Fibroblast of the conjunctiva (primary cell): ENCODE data around the gene HIPK2.
A peak's percentile ranks its signal among the peaks of the same experiment; 100 is the strongest.

Source experiments
- DNase-seq: peaks from one replicate; pipeline ENCODE4 v3.0.0-alpha.2; 2010; ENCODE audit warnings: low read depth

The HIPK2 gene

DNA sequence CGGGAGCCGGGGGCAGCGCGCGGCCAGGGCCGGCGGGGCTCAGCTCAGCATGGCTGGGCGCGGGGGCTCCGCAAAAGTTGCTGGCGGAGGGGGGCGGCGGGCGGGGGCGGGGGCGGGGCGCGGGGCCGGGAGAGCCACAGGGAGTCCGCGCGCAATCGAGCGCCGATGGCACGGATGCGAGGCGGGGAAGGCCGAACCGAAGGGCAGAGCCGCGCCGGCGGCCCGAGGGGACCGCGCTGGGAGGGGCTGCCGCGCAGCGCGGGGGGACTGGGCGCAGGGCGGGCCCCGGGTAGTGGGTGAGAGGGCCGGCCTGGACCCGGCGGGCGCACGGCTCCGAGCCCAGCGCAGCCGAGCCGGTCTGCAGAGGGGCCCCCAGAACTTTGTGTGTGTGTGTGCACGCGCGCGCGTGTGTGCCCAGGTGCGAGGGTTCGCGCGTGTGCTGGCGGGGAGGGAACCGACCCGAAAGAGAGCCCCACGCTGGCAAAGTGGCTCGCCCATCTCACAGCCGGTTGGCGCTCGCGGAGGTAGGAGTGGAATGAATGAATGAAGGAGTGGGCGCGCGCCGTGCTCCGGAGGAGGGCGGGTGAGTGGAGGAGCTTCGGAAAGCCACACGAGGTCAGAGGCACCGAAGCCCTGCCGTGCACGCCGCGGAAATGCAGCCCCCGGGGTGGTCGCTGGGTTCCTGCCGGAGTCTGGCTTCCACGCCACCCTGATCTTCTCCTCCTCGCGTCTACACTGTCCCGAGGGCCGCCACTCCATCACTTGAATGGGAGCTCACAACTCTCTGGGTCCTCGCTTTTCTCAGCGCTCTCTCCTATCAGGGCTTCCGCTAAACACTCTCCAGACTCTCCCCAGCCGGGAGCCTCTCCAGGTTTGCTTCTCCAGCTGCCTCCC is at the start of gene HIPK2:
Gene HIPK2, minus strand, starts transcription at position 51 of the 894 bp plus-strand sequence. CDS start 375 bp downstream, outside the sequence.
- DNase-seq: peak; percentile 54

DNA sequence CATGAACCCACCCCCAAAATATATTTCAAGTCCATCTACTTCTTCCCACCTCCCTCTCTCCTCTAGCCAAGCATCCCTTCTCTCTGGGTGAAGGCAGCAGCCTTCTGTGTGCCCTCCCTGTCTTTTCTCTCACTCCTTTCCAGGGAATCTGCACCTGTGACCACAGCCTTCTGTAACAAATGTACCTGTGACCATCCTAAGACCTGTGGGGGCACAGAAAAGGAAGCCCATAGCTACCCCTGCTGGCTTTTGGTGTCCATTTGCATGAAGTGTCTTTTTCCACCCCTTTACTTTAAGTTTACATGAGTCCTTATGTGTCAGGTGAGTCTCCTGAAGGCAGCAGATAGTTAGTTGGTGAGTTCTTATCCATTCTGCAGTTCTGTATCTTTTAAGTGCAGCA is 49.2 kb upstream of the HIPK2 start:
- no peak for DNase-seq

- no peak for DNase-seq
These were observed 48.0 kb upstream of the HIPK2 start for GRCh38 chr7:139825666-139826290.

GRCh38 chr7:139823959-139824521 is 46.2 kb upstream of the HIPK2 start:
- no peak for DNase-seq

GRCh38 chr7:139822855-139823254 is 45.1 kb upstream of the HIPK2 start:
- no peak for DNase-seq

DNA sequence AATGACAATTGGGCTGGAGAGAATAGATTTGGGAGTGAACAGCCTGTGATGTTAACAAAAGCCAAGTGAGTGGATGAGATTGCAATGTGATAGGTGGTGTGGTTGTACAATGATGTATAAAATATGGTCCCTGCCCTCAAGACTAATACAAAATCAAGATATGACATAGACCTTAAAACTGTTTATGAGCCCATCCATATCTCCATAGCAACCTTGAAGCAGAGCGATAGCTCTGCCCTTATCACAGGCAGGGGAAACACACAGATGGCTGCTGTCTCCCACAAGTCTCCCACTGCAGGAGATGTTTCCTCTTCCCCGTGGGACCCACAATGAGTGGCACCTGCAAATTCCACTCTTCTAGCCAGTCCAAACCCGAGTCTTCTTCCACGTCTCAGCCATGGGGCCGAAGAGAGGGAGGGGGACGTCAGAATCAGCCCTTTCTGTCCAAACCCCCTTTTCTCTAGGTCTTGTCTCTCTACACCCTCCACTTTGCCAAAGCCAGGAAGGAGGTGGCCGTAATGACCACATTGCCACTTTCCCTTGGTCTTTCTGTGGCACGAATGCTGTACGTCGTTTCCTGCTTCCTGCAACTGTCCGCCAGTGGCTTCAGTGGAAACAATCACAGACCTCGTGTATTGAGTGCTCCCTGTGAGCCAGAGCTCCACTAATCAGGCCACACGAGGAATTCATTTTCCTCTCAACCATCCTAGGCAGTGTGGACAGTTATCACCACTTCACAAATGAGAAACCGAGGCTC is 43.7 kb upstream of the HIPK2 start:
- DNase-seq: no peak

DNA sequence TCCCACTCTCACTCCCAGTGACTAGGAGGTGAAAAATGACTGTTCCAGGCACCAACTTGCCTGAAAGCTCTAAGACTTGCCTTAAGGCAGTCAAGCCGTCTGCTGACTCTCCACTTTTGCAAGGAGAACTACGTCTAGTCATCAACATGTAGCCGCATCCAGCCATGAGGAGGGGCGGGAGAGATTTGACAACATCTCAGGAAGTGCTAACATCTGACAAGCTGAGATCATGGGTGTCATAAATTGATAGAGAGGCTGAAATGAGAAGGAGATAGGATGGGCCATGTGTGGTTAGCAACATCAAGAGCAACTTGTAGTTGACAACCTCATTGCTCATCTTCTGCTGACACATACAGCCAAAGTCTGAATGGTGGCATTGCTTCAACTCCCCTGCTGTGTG is 42.3 kb upstream of the HIPK2 start:
- no peak for DNase-seq

GRCh38 chr7:139817249-139817648 is 39.5 kb upstream of the HIPK2 start:
- no peak for DNase-seq

- DNase-seq: no peak
These were observed 35.9 kb upstream of the HIPK2 start for GRCh38 chr7:139813689-139814088.

DNA sequence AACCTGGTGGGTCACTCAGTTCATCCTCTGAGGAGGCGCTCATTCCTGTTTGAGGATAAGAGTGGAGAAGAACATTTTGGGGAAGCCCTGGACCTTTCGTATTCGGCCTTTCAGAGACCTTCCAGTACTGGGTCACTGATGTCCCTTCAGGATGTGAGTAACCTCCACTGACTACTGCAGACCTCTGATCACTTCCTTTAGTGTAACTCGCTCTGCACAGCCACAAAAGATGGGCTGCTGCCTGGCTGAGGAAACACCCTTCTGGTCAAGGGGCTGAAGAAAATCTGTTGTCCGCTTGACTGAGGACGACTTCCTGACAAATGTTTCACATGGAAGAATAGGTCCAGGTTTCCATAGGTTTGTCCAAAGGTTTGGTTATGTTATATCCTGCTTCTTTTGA is 35.4 kb upstream of the HIPK2 start:
- no peak for DNase-seq

GRCh38 chr7:139811066-139811465 is 33.3 kb upstream of the HIPK2 start:
- DNase-seq: no peak

DNA sequence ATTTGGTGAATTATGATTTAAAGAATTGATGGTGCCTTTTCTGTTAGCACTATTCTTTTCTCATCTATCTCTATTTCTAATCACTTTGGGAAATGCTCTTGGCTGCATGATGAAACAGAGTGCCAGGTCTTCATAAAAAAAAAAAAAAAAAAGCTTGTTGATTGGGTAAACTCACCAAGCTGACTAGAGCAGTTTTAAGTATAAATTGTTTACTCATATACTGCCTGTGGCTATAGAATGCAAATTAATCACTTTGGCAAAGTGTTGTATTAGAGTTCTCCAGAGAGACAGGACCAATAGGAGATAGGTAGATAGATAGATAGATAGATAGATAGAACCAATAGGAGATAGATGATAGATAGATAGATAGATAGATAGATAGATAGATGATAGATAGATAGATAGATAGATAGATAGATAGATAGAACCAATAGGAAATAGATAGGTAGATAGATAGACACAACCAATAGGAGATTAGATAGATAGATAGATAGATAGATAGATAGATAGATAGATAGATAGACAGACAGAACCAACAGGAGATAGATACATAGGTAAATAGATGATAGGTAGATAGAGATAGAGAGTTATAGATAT is 31.1 kb upstream of the HIPK2 start:
- no peak for DNase-seq

DNA sequence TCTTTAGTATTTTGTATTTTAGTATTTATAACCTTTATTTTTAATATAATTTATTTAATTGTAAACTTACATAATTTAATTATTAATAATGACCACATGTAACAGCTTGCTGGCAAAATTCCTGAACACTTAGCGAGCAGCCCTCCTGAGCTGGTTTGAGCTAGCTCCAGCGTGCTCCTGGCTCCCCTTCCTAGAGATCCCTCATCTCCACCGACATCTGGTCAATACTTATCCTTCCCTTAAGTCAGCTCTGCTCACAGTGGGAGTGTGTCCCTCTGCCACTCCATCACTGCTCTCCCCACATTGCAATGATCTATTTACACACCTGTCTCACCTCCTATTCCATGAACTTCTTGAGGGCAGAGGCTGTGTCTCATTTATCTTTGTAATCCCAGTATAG is 30.6 kb upstream of the HIPK2 start:
- no peak for DNase-seq

DNA sequence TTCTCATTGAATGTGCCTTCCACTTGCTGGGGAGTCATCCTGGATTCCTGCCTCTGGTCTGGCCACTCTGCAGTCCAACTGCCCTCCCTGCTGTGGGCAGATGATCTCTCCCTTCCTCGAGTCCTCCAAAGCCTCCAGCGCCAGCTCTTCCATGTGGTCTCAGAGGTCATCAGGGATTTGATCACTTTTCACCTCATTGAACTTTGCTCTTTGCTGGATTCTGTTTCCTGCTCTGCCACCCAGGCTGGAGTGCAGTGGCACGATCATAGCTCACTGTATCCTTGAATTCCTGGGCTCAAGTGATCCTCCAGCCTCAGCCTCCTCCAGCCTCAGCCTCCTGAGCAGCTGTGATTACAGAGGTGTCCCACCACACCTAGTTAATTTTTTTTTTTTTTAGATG is 29.2 kb upstream of the HIPK2 start:
- no peak for DNase-seq

- DNase-seq: no peak
These were observed 26.8 kb upstream of the HIPK2 start for GRCh38 chr7:139804571-139804970.

DNA sequence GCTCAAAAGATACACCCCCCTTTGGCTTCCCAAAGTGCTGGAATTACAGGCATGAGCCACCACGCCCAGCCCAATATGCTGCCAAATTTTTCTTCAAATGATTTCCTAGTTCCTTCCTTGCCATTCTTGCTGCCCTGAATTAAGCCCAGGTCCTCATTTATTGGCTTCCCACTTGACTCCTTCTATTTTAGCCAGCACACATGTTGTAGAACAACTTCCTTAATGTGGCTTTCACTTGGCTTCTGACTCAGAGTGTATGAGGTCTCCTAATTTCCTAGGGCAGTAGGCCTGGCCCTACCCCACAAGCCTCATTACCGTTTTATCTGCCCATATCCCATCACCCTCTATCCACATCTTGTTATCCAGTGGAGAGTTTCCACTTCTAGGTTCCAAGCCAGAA is 21.8 kb upstream of the HIPK2 start:
- no peak for DNase-seq

DNA sequence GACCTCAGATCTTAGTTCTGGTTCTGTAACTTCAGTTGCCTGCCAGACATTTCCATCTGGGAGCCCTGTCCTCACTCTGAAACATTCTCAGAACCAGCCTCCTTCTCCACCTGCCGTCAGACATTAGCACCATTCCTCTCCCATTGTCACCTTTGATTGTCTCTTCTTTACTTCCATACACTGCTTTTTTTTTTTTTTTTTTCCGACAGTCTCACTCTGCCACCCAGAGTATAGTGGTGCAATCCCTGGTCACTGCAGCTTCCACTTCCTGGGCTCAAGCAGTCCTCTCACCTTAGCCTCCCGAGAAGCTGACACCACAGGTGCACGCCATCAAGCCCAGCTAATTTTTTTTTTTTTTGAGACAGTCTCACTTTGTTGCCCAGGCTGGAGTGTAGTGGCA is 21.1 kb upstream of the HIPK2 start:
- no peak for DNase-seq

DNA sequence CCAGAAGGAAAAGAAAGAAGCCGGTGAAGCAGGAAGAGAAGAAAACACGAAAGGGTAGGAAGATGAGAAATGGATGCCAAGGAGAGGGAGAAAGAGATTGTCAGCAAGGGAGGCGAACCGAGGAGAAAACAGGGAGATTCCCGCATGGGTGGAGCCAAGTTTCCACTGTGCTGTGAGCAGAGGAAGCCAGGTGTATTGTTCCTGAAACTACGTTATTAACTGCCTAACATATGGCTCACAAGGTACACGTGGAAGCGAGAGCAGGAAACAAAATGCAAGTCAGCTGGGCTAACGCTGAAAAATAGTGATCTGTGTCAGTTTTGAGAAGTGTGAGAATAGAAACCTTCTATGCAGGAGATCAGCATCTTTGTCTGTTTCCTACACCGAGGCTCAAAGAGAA is 20.4 kb upstream of the HIPK2 start:
- no peak for DNase-seq

- DNase-seq: no peak
These were observed 19.8 kb upstream of the HIPK2 start for GRCh38 chr7:139797607-139798006.

- no peak for DNase-seq
These were observed 13.5 kb upstream of the HIPK2 start for GRCh38 chr7:139791316-139791715.

GRCh38 chr7:139784648-139785047 is 6.8 kb upstream of the HIPK2 start:
- no peak for DNase-seq
